Brain microvascular endothelial cell (primary cell): ENCODE measurements around the gene NCOR1.

ENCODE experiments used
- DNase-seq: peaks from one replicate; pipeline ENCODE4 v3.0.0-alpha.2; 2020
- H3K27ac ChIP-seq: fragments of 250-450 bp; sonication (Bioruptor Pico); 2 replicates; pipeline ENCODE4 v1.5.1; 2020; ENCODE audit warnings: mild to moderate bottlenecking, moderate library complexity
- H3K27me3 ChIP-seq: fragments of 250-450 bp; sonication (Bioruptor Pico); replicated peaks from 2 replicates; pipeline ENCODE4 v1.5.1; 2020; ENCODE audit warnings: mild to moderate bottlenecking
- H3K36me3 ChIP-seq: fragments of 250-450 bp; sonication (Bioruptor Pico); replicated peaks from 2 replicates; pipeline ENCODE4 v1.5.1; 2020; ENCODE audit warnings: mild to moderate bottlenecking
- H3K4me3 ChIP-seq: 2 replicates; pipeline ENCODE4 v1.5.1; 2011; ENCODE audit warnings: low read depth, mild to moderate bottlenecking, control low read depth, low read length, moderate library complexity
- in situ Hi-C: cut with HindIII; loops from 2 replicates; pipeline ENCODE4 v1.10.0; 2017; ENCODE audit warnings: low sequenced_read_pairs, low pct_ligation_motif_present
- TF ChIP-seq, protein P1 (sequence below): IDR thresholded peaks from 2 replicates; pipeline ENCODE4 v1.5.1; 2011; ENCODE audit warnings: low read depth, mild to moderate bottlenecking, moderate library complexity, low read length, control low read depth, inconsistent platforms; ENCODE audit errors: missing control alignments

The NCOR1 gene

DNA sequence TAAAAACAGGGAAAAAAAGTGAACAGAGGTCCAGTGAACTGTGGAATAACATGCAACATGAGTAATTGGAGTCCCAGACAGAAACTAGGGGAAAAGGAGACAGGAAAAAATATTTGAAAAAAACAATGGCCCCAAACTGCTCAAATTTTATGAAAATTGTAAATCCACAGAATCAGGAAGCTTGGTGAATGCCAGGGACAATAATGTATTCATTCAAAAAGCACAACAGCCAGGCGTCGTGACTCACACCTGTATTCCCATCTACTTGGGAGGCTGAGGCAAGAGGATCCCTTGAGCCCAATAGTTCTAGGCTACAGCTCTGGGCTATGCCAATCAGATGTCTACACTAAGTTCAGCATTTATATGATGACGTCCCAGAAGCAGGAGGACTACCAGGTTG lies 23.7 kb downstream of the NCOR1 start:
- Histone ChIP-seq H3K27ac (no peak overlapping the region), H3K4me3 (no peak overlapping the region), H3K27me3 (no peaks in the 10 kb centered on the region), H3K36me3 (peaks cover 25% of the 10 kb centered on the region)
- in situ Hi-C loops: no loop called here
- no peak for DNase-seq
- TF ChIP-seq, protein P1, sequence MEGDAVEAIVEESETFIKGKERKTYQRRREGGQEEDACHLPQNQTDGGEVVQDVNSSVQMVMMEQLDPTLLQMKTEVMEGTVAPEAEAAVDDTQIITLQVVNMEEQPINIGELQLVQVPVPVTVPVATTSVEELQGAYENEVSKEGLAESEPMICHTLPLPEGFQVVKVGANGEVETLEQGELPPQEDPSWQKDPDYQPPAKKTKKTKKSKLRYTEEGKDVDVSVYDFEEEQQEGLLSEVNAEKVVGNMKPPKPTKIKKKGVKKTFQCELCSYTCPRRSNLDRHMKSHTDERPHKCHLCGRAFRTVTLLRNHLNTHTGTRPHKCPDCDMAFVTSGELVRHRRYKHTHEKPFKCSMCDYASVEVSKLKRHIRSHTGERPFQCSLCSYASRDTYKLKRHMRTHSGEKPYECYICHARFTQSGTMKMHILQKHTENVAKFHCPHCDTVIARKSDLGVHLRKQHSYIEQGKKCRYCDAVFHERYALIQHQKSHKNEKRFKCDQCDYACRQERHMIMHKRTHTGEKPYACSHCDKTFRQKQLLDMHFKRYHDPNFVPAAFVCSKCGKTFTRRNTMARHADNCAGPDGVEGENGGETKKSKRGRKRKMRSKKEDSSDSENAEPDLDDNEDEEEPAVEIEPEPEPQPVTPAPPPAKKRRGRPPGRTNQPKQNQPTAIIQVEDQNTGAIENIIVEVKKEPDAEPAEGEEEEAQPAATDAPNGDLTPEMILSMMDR: no peak

DNA sequence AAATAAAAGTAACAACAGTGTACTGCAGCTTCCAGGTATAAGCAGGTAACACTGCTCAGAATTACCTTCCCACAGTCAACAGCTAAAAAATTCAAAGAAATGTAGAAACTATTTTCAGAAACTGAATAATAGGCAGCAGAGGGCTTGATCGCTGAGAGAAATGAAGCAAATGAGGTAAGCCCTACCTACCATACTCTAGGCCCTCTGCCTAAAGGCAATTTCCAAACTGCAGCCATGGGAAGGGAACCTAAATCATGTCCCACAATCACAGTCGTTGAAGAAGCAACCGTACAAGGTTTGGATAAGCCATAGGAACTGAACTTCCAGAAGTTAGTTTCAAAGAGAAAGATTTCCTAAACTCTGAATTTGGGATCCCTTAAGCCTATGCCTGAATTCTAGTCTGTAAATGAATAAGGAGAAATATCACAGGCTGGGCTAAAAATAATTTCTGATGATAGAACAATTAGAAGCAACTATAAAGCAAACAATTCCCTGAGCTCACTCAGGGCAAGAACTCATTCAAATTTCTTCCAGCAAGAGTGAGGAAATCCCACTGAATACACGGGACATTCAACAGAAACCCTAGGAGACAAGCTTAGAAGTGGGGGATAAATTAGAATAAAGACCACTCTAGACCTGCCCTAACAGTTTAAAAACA lies 24.5 kb downstream of the NCOR1 start:
- TF ChIP-seq, protein P1: no peak
- in situ Hi-C loops: no loop called here
- H3K27me3 ChIP-seq: no peaks in the 10 kb centered on the region

DNA sequence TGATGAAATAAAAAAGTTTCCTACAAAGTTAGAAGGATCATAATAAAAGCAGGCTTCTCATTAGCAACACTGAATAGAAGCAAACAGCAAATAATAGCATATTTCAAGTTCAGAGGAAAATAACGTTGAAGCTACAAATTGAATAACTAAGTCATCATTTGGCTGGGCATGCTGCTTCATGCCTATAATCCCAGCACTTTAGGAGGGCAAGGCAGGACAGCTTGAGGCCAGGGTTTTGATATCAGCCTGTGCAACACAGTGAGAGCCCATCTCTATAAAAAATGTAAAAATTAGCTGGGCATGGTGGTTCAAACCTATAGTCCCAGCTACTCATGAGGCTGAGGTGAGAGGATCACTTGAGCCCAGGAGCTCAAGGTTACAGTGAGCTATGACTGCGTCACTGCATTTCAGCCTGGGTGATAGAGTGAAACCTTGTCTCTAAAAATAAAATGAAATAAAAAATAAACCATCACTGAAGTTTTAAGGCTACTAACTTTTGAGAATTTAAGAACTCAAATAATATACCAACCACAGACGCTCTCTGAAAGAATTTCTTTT lies 25.5 kb downstream of the NCOR1 start:
- Histone ChIP-seq H3K27me3 (no peaks in the 10 kb centered on the region), H3K36me3 (peaks cover 28% of the 10 kb centered on the region), H3K27ac (no peak overlapping the region), H3K4me3 (no peak overlapping the region)
- no peak for DNase-seq
- in situ Hi-C loops: no loop called here
- TF ChIP-seq, protein P1: no peak

More for the DNA sequence above, 24.5 kb downstream of the NCOR1 start:
- DNase-seq: no peak
- Histone ChIP-seq H3K36me3 (peaks cover 29% of the 10 kb centered on the region), H3K27ac (no peak overlapping the region), H3K4me3 (no peak overlapping the region)

DNA sequence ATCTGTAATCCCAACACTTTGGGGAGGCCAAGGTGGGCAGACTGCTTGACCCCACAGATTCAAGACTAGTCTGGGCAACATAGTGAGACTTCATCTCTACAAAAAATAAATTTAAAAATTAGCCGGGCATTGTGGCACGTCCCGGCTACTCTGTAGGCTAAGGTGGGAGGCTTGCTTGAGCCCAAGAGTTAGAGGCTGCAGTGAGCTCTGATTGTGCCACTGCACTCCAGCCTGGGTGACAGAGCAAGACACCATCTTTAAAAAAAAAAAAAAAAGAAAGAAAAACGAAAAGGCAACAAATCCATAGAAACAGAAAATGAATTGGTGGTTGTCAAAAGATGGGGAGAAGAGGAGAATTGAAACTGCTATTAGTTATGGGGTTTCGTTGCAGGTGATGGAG lies 27.7 kb downstream of the NCOR1 start:
- no peak overlapping the region for H3K27ac ChIP-seq
- H3K27me3 ChIP-seq: no peaks in the 10 kb centered on the region
- H3K36me3 ChIP-seq: peaks cover 15% of the 10 kb centered on the region
- H3K4me3 ChIP-seq: no peak overlapping the region
- in situ Hi-C loops: no loop called here
- TF ChIP-seq, protein P1: no peak
- no peak for DNase-seq

DNA sequence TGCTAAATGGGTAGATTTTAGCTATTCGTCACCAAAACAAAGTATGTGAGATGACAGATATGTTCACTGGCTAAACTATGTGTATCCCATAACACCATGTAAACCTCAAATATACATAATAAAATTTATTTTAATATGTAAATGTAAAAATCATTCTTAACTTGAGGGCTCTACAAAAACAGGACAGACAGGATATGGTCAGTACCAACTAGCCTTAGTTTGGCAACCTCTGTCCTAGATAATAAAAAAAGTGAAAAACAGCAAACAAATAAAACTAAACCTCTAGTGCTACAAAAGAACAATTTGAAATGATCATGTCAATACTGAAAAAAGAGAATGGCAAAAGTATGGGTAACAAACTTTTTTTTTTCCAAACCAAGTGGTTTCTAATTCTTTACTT lies 33.8 kb downstream of the NCOR1 start:
- Histone ChIP-seq H3K36me3 (peaks cover 7% of the 10 kb centered on the region), H3K27me3 (no peaks in the 10 kb centered on the region), H3K27ac (no peak overlapping the region), H3K4me3 (no peak overlapping the region)
- TF ChIP-seq, protein P1: no peak
- in situ Hi-C loops: no loop called here
- no peak for DNase-seq

DNA sequence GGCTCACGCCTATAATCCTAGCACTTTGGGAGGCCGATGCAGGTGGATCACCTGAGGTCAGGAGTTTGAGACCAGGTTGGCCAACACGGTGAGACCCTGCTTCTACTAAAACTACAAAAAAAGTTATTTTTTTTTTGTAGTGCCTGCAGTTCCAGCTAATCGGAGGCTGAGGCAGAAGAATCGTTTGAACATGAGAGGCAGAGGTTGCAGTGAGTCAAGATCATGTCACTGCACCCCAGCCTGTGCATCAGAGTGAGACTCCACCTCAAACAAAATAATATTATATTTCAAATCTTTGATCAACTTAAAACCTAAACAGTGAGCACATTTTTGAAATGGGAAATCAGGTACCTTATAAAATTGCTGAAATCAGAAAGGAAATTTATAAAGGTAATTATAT lies 36.5 kb downstream of the NCOR1 start:
- DNase-seq: peak; percentile 51
- TF ChIP-seq, protein P1: no peak
- no peak overlapping the region for H3K4me3 ChIP-seq
- H3K27me3 ChIP-seq: no peaks in the 10 kb centered on the region
- in situ Hi-C loops: no loop called here
- no peak overlapping the region for H3K27ac ChIP-seq
- H3K36me3 ChIP-seq: no peaks in the 10 kb centered on the region
